ENCODE results near the gene CLVS2. TPM values are rescaled to one million over a fixed set of nuclear protein-coding genes. Genes with fewer than 3 reads are reported as not detected.

The CLVS2 gene
- total RNA-seq, 1 donor from 2014 or later, result 18.6 TPM

- no peak overlapping the region for H3K4me3 Mint-ChIP-seq (ENCODE audit: unreplicated experiment)
- peaks cover 2% of the 10 kb centered on the region for H3K27me3 Mint-ChIP-seq (ENCODE audit: unreplicated experiment)
- no peak for DNase-seq
- no peak overlapping the region for H3K27ac Mint-ChIP-seq (ENCODE audit: unreplicated experiment)
- peaks cover 2% of the 10 kb centered on the region for H3K9me3 Mint-ChIP-seq (ENCODE audit: unreplicated experiment)
- TF ChIP-seq CTCF (IDR thresholded peaks at IDR 0.05; ENCODE audit: partially characterized antibody, unreplicated experiment), result no peak
- no peaks in the 10 kb centered on the region for H3K4me1 Mint-ChIP-seq (ENCODE audit: low read depth, unreplicated experiment)
- peaks cover 12% of the 10 kb centered on the region for H3K36me3 Mint-ChIP-seq (ENCODE audit: unreplicated experiment)
Measured at GRCh38 chr6:123085403-123085802, 89.4 kb downstream of the CLVS2 start.

- H3K36me3 Mint-ChIP-seq (ENCODE audit: unreplicated experiment), result no peaks in the 10 kb centered on the region
- no peak for TF ChIP-seq CTCF (IDR thresholded peaks at IDR 0.05; ENCODE audit: partially characterized antibody, unreplicated experiment)
- no peaks in the 10 kb centered on the region for H3K4me1 Mint-ChIP-seq (ENCODE audit: low read depth, unreplicated experiment)
- no peak overlapping the region for H3K4me3 Mint-ChIP-seq (ENCODE audit: unreplicated experiment)
- peaks cover 2% of the 10 kb centered on the region for H3K9me3 Mint-ChIP-seq (ENCODE audit: unreplicated experiment)
- H3K27me3 Mint-ChIP-seq (ENCODE audit: unreplicated experiment), result peaks cover 2% of the 10 kb centered on the region
- DNase-seq, result no peak
- H3K27ac Mint-ChIP-seq (ENCODE audit: unreplicated experiment), result no peak overlapping the region
Measured at GRCh38 chr6:123089226-123089625, 93.2 kb downstream of the CLVS2 start.

GRCh38 chr6:123091091-123091895 lies 95.3 kb downstream of the CLVS2 start:
- Mint-ChIP-seq H3K36me3 (ENCODE audit: unreplicated experiment) (no peaks in the 10 kb centered on the region), H3K9me3 (ENCODE audit: unreplicated experiment) (no peaks in the 10 kb centered on the region), H3K4me3 (ENCODE audit: unreplicated experiment) (no peak overlapping the region), H3K4me1 (ENCODE audit: low read depth, unreplicated experiment) (no peaks in the 10 kb centered on the region), H3K27me3 (ENCODE audit: unreplicated experiment) (no peaks in the 10 kb centered on the region), H3K27ac (ENCODE audit: unreplicated experiment) (no peak overlapping the region)
- no peak for DNase-seq
- no peak for TF ChIP-seq CTCF (IDR thresholded peaks at IDR 0.05; ENCODE audit: partially characterized antibody, unreplicated experiment)

- no peaks in the 10 kb centered on the region for H3K36me3 Mint-ChIP-seq (ENCODE audit: unreplicated experiment)
- no peaks in the 10 kb centered on the region for H3K9me3 Mint-ChIP-seq (ENCODE audit: unreplicated experiment)
Measured at GRCh38 chr6:123091896-123092271, 95.8 kb downstream of the CLVS2 start.

More at GRCh38 chr6:123091896-123092271, 95.8 kb downstream of the CLVS2 start:
- no peak for DNase-seq
- no peak for TF ChIP-seq CTCF (IDR thresholded peaks at IDR 0.05; ENCODE audit: partially characterized antibody, unreplicated experiment)
- H3K4me3 Mint-ChIP-seq (ENCODE audit: unreplicated experiment), result no peak overlapping the region
- no peaks in the 10 kb centered on the region for H3K4me1 Mint-ChIP-seq (ENCODE audit: low read depth, unreplicated experiment)
- no peak overlapping the region for H3K27ac Mint-ChIP-seq (ENCODE audit: unreplicated experiment)
- H3K27me3 Mint-ChIP-seq (ENCODE audit: unreplicated experiment), result no peaks in the 10 kb centered on the region

All from glutamatergic neuron (in vitro differentiated cells).